Osteocyte (in vitro differentiated cells): ENCODE data around the gene DIPK1C. TPM values are rescaled to one million over a fixed set of nuclear protein-coding genes. Genes with fewer than 3 reads are reported as not detected.

Experiments
- DNase-seq: peaks from one replicate; pipeline ENCODE4 v3.0.0; 2021; ENCODE audit warnings: mixed read lengths; ENCODE audit not compliant: unreplicated experiment; ENCODE audit errors: extremely low spot score
- H3K27ac Mint-ChIP-seq: one replicate; pipeline ENCODE4 v1.8.0; 2021; ENCODE audit warnings: mild to moderate bottlenecking, mixed read lengths; ENCODE audit not compliant: unreplicated experiment
- H3K27me3 Mint-ChIP-seq: one replicate; pipeline ENCODE4 v1.8.0; 2021; ENCODE audit warnings: mixed read lengths; ENCODE audit not compliant: unreplicated experiment
- H3K36me3 Mint-ChIP-seq: one replicate; pipeline ENCODE4 v1.8.0; 2021; ENCODE audit warnings: mixed read lengths; ENCODE audit not compliant: unreplicated experiment
- H3K4me1 Mint-ChIP-seq: one replicate; pipeline ENCODE4 v1.8.0; 2021; ENCODE audit warnings: mixed read lengths; ENCODE audit not compliant: unreplicated experiment
- H3K4me3 Mint-ChIP-seq: one replicate; pipeline ENCODE4 v1.8.0; 2021; ENCODE audit warnings: mild to moderate bottlenecking, moderate library complexity, mixed read lengths; ENCODE audit not compliant: unreplicated experiment
- H3K9me3 Mint-ChIP-seq: one replicate; pipeline ENCODE4 v1.8.0; 2021; ENCODE audit warnings: mixed read lengths; ENCODE audit not compliant: unreplicated experiment
- total RNA-seq: library from RNA; stranded (reverse); gene quantifications from 2 replicates; pipeline ENCODE4 v1.2.1, GENCODE V29; 2021
- TF ChIP-seq, protein P1 (sequence below): fragments of 200-600 bp; sonication (generic); IDR thresholded peaks from 2 replicates; pipeline ENCODE4 v1.5.0; 2021; ENCODE audit warnings: antibody characterized with exemption, mild to moderate bottlenecking, moderate library complexity

Gene DIPK1C
- total RNA-seq, 1 donor from 2014 or later, result not detected

DNA sequence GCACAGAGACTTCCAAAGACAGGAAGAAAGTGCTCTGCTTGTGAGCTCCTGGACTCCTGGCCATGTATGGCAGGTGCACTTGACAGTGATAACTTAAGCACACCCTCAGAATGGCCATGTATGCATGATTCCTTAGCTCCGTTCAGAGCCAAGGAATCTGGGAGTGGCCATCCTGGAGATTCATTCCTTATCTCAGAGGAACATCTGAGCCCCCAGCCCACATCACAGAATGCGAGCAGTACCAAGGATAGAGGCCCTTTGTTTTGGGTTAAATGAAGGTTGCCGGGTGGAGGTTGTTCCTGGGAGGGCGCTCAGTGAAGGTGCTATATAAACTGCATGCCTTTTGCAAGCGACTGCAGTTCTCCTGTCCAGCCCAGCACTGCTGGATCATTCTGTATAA, 26.9 kb downstream of the DIPK1C start:
- no peak overlapping the region for H3K4me3 Mint-ChIP-seq
- H3K27me3 Mint-ChIP-seq, result no peaks in the 10 kb centered on the region
- no peak for DNase-seq
- H3K36me3 Mint-ChIP-seq, result no peaks in the 10 kb centered on the region
- H3K27ac Mint-ChIP-seq, result no peak overlapping the region
- H3K4me1 Mint-ChIP-seq, result no peaks in the 10 kb centered on the region
- H3K9me3 Mint-ChIP-seq, result peaks cover 8% of the 10 kb centered on the region
- TF ChIP-seq, protein P1, sequence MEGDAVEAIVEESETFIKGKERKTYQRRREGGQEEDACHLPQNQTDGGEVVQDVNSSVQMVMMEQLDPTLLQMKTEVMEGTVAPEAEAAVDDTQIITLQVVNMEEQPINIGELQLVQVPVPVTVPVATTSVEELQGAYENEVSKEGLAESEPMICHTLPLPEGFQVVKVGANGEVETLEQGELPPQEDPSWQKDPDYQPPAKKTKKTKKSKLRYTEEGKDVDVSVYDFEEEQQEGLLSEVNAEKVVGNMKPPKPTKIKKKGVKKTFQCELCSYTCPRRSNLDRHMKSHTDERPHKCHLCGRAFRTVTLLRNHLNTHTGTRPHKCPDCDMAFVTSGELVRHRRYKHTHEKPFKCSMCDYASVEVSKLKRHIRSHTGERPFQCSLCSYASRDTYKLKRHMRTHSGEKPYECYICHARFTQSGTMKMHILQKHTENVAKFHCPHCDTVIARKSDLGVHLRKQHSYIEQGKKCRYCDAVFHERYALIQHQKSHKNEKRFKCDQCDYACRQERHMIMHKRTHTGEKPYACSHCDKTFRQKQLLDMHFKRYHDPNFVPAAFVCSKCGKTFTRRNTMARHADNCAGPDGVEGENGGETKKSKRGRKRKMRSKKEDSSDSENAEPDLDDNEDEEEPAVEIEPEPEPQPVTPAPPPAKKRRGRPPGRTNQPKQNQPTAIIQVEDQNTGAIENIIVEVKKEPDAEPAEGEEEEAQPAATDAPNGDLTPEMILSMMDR, result no peak

DNA sequence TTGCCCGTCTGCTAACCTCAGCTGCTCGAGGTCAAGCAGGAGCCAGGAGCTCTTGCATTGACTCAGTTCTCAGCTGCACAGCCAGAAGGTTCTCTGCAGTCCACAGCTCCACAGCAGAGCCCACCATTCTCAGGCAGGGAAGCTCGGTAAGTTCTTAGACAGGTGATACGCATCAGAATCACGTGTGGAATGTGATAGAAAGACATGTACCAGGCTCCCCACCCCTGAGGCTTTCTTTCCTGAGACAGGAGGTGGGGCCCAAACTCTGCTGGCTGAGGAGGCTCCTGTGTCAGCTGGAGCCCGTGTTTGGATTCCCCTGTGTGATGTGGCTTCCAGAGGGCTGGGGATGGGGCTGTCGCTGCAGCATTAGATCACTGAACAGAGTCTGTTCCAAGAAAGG, 28.0 kb downstream of the DIPK1C start:
- H3K27ac Mint-ChIP-seq, result no peak overlapping the region
- DNase-seq, result no peak
- peaks cover 14% of the 10 kb centered on the region for H3K9me3 Mint-ChIP-seq
- H3K27me3 Mint-ChIP-seq, result no peaks in the 10 kb centered on the region
- no peak overlapping the region for H3K4me3 Mint-ChIP-seq
- H3K36me3 Mint-ChIP-seq, result no peaks in the 10 kb centered on the region
- TF ChIP-seq, protein P1, result no peak
- no peaks in the 10 kb centered on the region for H3K4me1 Mint-ChIP-seq

DNA sequence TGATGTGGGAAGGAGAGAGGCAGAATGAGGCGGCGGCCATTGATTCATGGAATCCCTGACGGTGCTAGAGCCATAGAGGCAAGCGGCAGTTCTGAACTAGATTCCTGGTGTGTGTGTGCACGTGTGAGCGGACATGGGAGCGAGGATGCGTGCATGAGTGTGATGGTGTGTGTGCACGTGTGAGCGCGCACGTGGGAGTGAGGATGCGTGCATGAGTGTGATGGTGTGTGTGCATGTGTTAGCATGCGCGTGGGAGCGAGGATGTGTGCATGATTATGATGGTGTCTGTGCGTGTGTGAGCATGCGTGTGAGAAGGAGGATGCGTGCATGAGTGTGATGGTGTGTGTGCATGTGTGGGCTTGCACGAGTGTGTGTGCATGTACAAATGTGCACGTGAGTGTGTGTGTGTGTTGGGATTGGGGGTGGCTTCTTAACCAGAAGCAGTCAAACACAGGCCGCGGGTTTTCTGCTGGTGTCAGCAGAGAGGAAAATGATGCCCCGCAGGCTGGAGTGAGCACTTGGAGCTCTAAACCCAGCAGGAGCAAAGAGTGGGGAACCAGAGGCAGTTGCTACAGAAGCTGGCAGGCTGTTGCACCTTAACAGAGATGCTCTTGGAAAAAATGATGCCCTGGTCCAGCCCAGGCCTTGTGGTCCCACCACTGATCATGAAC, 29.5 kb downstream of the DIPK1C start:
- no peak overlapping the region for H3K27ac Mint-ChIP-seq
- no peaks in the 10 kb centered on the region for H3K4me1 Mint-ChIP-seq
- H3K36me3 Mint-ChIP-seq, result no peaks in the 10 kb centered on the region
- no peak for DNase-seq
- H3K4me3 Mint-ChIP-seq, result no peak overlapping the region
- H3K9me3 Mint-ChIP-seq, result peaks cover 16% of the 10 kb centered on the region
- TF ChIP-seq, protein P1, result no peak
- H3K27me3 Mint-ChIP-seq, result no peaks in the 10 kb centered on the region

DNA sequence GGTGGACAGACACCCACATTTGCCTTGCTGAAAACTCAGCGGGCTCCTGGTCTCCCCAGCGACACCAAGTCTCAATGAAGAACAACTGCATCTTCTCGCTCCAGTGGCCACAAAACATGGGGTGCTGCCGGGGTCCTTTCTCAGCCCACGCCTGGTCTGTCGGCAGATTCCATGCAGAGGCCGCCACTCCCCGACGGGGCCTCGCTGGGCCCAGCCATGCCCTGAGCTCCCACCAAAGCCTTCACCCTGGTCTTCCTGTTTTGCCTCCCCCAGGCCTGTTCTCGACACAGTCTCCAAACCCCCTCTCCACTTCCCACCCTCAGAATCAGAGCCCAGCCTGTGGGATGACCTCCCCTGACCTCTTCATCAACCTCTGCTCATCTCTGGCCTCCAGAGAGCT, 31.2 kb downstream of the DIPK1C start:
- Mint-ChIP-seq H3K27ac (no peak overlapping the region), H3K9me3 (peaks cover 16% of the 10 kb centered on the region), H3K36me3 (no peaks in the 10 kb centered on the region), H3K4me3 (no peak overlapping the region), H3K4me1 (no peaks in the 10 kb centered on the region), H3K27me3 (no peaks in the 10 kb centered on the region)
- no peak for DNase-seq
- TF ChIP-seq, protein P1, result no peak

DNA sequence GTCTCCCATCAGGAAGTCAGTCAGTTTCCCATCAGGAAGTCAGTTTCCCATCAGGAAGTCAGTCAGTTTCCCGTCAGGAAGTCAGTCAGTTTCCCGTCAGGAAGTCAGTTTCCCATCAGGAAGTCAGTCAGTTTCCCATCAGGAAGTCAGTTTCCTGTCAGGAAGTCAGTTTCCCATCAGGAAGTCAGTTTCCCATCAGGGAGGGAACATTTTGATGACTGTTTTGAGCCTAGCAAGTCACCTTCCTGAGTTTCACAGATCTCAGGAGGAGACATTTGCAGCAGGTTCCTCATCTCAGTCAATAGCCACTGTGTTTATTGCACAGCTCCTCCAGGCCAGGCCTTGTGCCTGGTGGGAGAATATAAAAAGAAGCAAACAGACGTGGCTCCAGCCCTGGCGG, 31.9 kb downstream of the DIPK1C start:
- peaks cover 16% of the 10 kb centered on the region for H3K9me3 Mint-ChIP-seq
- H3K27me3 Mint-ChIP-seq, result no peaks in the 10 kb centered on the region
- TF ChIP-seq, protein P1, result no peak
- H3K27ac Mint-ChIP-seq, result no peak overlapping the region
- DNase-seq, result no peak
- H3K4me1 Mint-ChIP-seq, result no peaks in the 10 kb centered on the region
- H3K4me3 Mint-ChIP-seq, result no peak overlapping the region
- no peaks in the 10 kb centered on the region for H3K36me3 Mint-ChIP-seq
